PC-3 (cell line): ENCODE measurements around the gene MGA. TPM values are rescaled to one million over a fixed set of nuclear protein-coding genes. Genes with fewer than 3 reads are reported as not detected.

Experiments used
- ATAC-seq: fragments of 200-7000 bp; cut with Tn5 transposase; 2 replicates; pipeline ENCODE4 v1.9.1; 2020; ENCODE audit warnings: mild to moderate bottlenecking, moderate library complexity
- BruUV-seq: library from RNA; stranded (reverse); fragments of 400-500 nt; replicated peaks from 2 replicates; lab custom pipeline; 2021; lab: Mats Ljungman, UMichigan
- CTCF ChIA-PET: fragments of 300-600 bp; sonication (Branson Sonifier 250); formaldehyde crosslinking; loops from one replicate; lab custom pipeline; 2022; ENCODE audit warnings: antibody characterized with exemption; lab: Charles Lee
- POLR2A ChIA-PET: fragments of 300-600 bp; sonication (Branson Sonifier 250); formaldehyde crosslinking; loops from one replicate; lab custom pipeline; 2022; ENCODE audit warnings: antibody characterized with exemption; ENCODE audit not compliant: unreplicated experiment; lab: Charles Lee
- DNase-seq: peaks from one replicate; pipeline ENCODE4 v3.0.0-alpha.2; 2015
- H2AFZ ChIP-seq: fragments of 300-600 bp; sonication (generic); 2 replicates; pipeline ENCODE4 v1.6.0; 2016; ENCODE audit warnings: antibody characterized with exemption, low read length
- H3F3A ChIP-seq: fragments of 300-600 bp; sonication (generic); one replicate; pipeline ENCODE4 v1.6.0; 2017; ENCODE audit warnings: antibody characterized with exemption, low read length, control low read depth, mild to moderate bottlenecking; ENCODE audit not compliant: unreplicated experiment
- H3K27ac ChIP-seq: fragments of 300-600 bp; sonication (generic); 2 replicates; pipeline ENCODE4 v1.5.1; 2016; ENCODE audit warnings: mild to moderate bottlenecking, low read length
- H3K27me3 ChIP-seq: fragments of 300-600 bp; sonication (generic); 2 replicates; pipeline ENCODE4 v1.6.1; 2016; ENCODE audit warnings: low read length, mixed read lengths
- H3K36me3 ChIP-seq: fragments of 300-600 bp; sonication (generic); 2 replicates; pipeline ENCODE4 v1.6.1; 2016; ENCODE audit warnings: low read depth, mixed run types, low read length, mixed read lengths
- H3K4me1 ChIP-seq: fragments of 300-600 bp; sonication (generic); 2 replicates; pipeline ENCODE4 v1.5.1; 2016; ENCODE audit warnings: low read length; ENCODE audit not compliant: insufficient read depth
- H3K4me2 ChIP-seq: fragments of 300-600 bp; sonication (generic); 2 replicates; pipeline ENCODE4 v1.6.0; 2016; ENCODE audit warnings: low read length
- H3K4me3 ChIP-seq: fragments of 300-600 bp; sonication (generic); 2 replicates; pipeline ENCODE4 v1.5.1; 2016; ENCODE audit warnings: mild to moderate bottlenecking, low read length, mixed read lengths
- H3K79me2 ChIP-seq: fragments of 300-600 bp; sonication (generic); 2 replicates; pipeline ENCODE4 v1.6.1; 2017; ENCODE audit warnings: low read length, mixed read lengths
- H3K9ac ChIP-seq: fragments of 300-600 bp; sonication (generic); 2 replicates; pipeline ENCODE4 v1.6.0; 2016; ENCODE audit warnings: mild to moderate bottlenecking, low read length
- H3K9me2 ChIP-seq: fragments of 300-600 bp; sonication (generic); replicated peaks from 2 replicates; pipeline ENCODE4 v1.6.1; 2016; ENCODE audit warnings: mixed run types, low read length, mixed read lengths
- H3K9me3 ChIP-seq: fragments of 300-600 bp; sonication (generic); 2 replicates; pipeline ENCODE4 v1.6.1; 2016; ENCODE audit warnings: low read length, mixed read lengths
- H4K20me1 ChIP-seq: fragments of 300-600 bp; sonication (generic); 2 replicates; pipeline ENCODE4 v1.6.1; 2016; ENCODE audit warnings: low read length, mixed read lengths
- EZH2 ChIP-seq: fragments of 300-600 bp; sonication (generic); IDR thresholded peaks from one replicate; pipeline ENCODE4 v1.6.1; 2017; ENCODE audit warnings: antibody characterized with exemption, mild to moderate bottlenecking, low read length; ENCODE audit not compliant: unreplicated experiment
- EZH2phosphoT487 ChIP-seq: fragments of 300-600 bp; sonication (generic); IDR thresholded peaks from 2 replicates; pipeline ENCODE4 v1.6.1; 2018; ENCODE audit warnings: mild to moderate bottlenecking, antibody characterized with exemption, low read length, borderline replicate concordance
- intact Hi-C: fragments of 100-400 bp; cut with micrococcal nuclease; formaldehyde crosslinking; loops from 2 replicates; pipeline ENCODE4 v1.9.0; 2023
- total RNA-seq: library from RNA; depleted of rRNA; stranded (reverse); fragments of >200 nt; gene quantifications from 2 replicates; pipeline ENCODE4 v1.2.3, GENCODE V29; 2014
- TF ChIP-seq, protein P1 (sequence below): fragments of 300-600 bp; sonication (generic); conservative IDR thresholded peaks from 2 replicates; pipeline ENCODE4 v1.5.1; 2017; ENCODE audit warnings: antibody characterized with exemption, low read depth, mild to moderate bottlenecking, low read length

The MGA gene
- total RNA-seq, 1 experiment from 2014 or later, result 21.2 TPM

DNA sequence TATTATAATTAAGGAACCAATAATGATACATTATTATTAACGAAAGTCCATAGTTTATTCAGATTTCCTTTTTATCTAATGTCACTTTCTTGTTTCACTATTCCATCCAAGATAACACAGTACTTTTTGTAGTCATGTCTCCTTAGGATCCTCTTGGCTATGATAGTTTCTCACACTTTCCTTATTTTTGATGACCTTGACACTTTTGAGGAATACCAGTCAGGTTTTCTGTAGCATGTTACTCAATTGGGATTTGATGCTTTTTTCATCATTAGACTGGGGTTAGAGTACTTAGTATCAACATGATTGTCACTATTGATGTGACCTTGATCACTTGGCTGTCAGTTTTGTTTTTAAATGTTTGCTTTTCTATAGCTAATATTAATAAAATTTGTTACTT is 33.0 kb upstream of the MGA start:
- Histone ChIP-seq H3K79me2 (peaks cover 6% of the 10 kb centered on the region; the same call in 1 of the 2 replicates), H4K20me1 (no peaks in the 10 kb centered on the region), H3K4me3 (no peak overlapping the region), H3K36me3 (no peaks in the 10 kb centered on the region), H3K9me3 (no peaks in the 10 kb centered on the region), H3K9me2 (no peaks in the 10 kb centered on the region), H3K9ac (no peak overlapping the region), H3K27ac (no peak overlapping the region), H3K4me2 (no peak overlapping the region), H2AFZ (no peak overlapping the region), H3K4me1 (no peaks in the 10 kb centered on the region), H3F3A (no peaks in the 10 kb centered on the region), H3K27me3 (no peaks in the 10 kb centered on the region)
- ChIA-PET CTCF (no interaction called here), POLR2A (interaction anchor here (0.9 kb wide), 1 partner anchor 450 kb away, joined by 9 read pairs; no protein-coding TSS in a partner anchor)
- intact Hi-C loops, result no loop called here
- ATAC-seq, result no peak
- BruUV-seq, result no TSS peak
- TF ChIP-seq EZH2, result no peak
- TF ChIP-seq, protein P1, sequence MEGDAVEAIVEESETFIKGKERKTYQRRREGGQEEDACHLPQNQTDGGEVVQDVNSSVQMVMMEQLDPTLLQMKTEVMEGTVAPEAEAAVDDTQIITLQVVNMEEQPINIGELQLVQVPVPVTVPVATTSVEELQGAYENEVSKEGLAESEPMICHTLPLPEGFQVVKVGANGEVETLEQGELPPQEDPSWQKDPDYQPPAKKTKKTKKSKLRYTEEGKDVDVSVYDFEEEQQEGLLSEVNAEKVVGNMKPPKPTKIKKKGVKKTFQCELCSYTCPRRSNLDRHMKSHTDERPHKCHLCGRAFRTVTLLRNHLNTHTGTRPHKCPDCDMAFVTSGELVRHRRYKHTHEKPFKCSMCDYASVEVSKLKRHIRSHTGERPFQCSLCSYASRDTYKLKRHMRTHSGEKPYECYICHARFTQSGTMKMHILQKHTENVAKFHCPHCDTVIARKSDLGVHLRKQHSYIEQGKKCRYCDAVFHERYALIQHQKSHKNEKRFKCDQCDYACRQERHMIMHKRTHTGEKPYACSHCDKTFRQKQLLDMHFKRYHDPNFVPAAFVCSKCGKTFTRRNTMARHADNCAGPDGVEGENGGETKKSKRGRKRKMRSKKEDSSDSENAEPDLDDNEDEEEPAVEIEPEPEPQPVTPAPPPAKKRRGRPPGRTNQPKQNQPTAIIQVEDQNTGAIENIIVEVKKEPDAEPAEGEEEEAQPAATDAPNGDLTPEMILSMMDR, result no peak
- no peak for TF ChIP-seq EZH2phosphoT487
- no peak for DNase-seq

DNA sequence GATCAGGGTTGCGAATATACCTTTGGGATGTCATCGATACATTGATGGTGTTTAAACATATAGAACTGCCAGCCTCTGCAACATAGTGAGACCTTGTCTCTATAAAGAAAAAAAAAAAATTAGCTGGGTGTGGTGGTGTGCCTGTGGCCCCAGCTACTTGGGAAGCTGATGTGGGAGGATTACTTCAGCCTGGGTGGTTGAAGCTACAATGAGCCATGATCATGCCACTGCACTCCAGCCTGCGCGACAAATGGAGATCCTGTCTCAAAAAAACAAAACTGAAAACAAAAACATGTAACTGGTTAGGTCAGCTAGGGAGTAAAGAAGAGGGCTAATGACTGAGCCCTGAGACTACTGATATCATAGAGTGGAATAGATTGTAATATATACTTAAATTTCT is 30.7 kb upstream of the MGA start:
- no peak overlapping the region for H3K4me2 ChIP-seq
- CTCF ChIA-PET, result no interaction called here
- no peak overlapping the region for H2AFZ ChIP-seq
- H4K20me1 ChIP-seq, result no peaks in the 10 kb centered on the region
- DNase-seq (no peak), ATAC-seq (no peak)
- H3K27me3 ChIP-seq, result no peaks in the 10 kb centered on the region
- intact Hi-C loops, result no loop called here
- no peaks in the 10 kb centered on the region for H3K4me1 ChIP-seq
- no peak overlapping the region for H3K4me3 ChIP-seq
- no peaks in the 10 kb centered on the region for H3K79me2 ChIP-seq
- no peak overlapping the region for H3K27ac ChIP-seq
- H3K9me2 ChIP-seq, result no peaks in the 10 kb centered on the region
- H3K9me3 ChIP-seq, result no peaks in the 10 kb centered on the region
- no peaks in the 10 kb centered on the region for H3K36me3 ChIP-seq
- POLR2A ChIA-PET, result no interaction called here
- H3K9ac ChIP-seq, result no peak overlapping the region
- no TSS peak for BruUV-seq
- TF ChIP-seq EZH2phosphoT487 (no peak), EZH2 (no peak)
- TF ChIP-seq, protein P1, result no peak
- H3F3A ChIP-seq, result no peaks in the 10 kb centered on the region

GRCh38 chr15:41629883-41630282 is 30.3 kb upstream of the MGA start:
- no peak overlapping the region for H3K9ac ChIP-seq
- H3K9me2 ChIP-seq, result no peaks in the 10 kb centered on the region
- ATAC-seq (no peak), DNase-seq (no peak)
- BruUV-seq, result no TSS peak
- POLR2A ChIA-PET, result no interaction called here
- no peaks in the 10 kb centered on the region for H4K20me1 ChIP-seq
- no peaks in the 10 kb centered on the region for H3K36me3 ChIP-seq
- H3F3A ChIP-seq, result no peaks in the 10 kb centered on the region
- H2AFZ ChIP-seq, result no peak overlapping the region
- H3K4me3 ChIP-seq, result no peak overlapping the region
- H3K4me2 ChIP-seq, result no peak overlapping the region
- TF ChIP-seq EZH2phosphoT487 (no peak), EZH2 (no peak)
- TF ChIP-seq, protein P1, result no peak
- H3K4me1 ChIP-seq, result no peaks in the 10 kb centered on the region
- H3K27ac ChIP-seq, result no peak overlapping the region
- no peaks in the 10 kb centered on the region for H3K27me3 ChIP-seq
- no peaks in the 10 kb centered on the region for H3K79me2 ChIP-seq
- CTCF ChIA-PET, result no interaction called here
- H3K9me3 ChIP-seq, result no peaks in the 10 kb centered on the region
- intact Hi-C loops, result no loop called here
